GM18909 (cell line): Measurements from ENCODE around the gene ATXN7L1.
"Not testable (repeated sequence)": the region's sequence is repeated elsewhere in the genome, so short reads cannot be mapped to it uniquely, and the experiment has no call there.

Source experiments
- ATAC-seq: cut with Tn5 transposase; IDR thresholded peaks from one replicate; pipeline ENCODE4 v1.9.1; 2021; ENCODE audit warnings: mild to moderate bottlenecking; ENCODE audit not compliant: unreplicated experiment, poor library complexity

The ATXN7L1 gene

GRCh38 chr7:105807448-105807762, 69.0 kb downstream of the ATXN7L1 start:
- no peak for ATAC-seq

DNA sequence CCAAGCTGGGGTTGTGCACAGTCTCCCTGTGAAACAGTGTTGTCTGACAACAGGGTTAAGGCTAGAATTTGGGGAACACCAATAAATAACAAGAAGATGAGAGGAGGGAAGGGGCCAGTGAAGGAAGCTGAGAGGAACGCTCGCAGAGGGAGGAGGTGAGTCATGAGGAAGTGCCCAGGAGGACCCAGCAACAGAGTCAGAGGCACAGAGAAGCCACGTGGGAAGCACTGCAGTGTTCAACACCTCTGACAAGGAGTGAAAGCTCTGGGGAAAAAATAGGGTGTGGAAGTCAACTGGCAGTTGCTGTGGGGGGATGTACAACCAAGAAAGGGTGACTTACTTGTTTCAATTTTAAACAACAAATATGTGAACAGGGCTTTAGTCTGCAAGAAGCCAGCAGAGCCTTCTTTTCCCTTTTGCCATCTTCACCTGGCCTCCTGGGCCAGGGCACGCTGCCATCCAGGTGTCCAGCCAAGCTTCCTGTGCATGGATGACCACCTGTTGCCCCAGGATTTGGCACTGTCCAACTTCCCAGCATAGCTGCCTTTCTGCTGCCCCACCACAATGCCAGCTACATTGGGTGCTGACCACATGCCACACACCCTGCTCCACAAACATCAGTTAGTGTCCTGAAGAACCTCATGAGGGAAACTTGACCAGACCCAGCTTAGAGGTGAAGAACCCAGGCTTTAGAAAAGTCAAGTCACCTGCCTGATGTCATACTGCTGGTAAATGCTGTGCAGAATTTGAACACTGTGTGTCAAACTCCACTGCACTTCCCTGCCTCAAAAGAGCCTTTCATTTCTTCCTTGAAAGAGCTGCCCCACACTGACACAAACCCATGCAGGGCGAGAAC, 69.6 kb downstream of the ATXN7L1 start:
- ATAC-seq = peak; percentile 38

DNA sequence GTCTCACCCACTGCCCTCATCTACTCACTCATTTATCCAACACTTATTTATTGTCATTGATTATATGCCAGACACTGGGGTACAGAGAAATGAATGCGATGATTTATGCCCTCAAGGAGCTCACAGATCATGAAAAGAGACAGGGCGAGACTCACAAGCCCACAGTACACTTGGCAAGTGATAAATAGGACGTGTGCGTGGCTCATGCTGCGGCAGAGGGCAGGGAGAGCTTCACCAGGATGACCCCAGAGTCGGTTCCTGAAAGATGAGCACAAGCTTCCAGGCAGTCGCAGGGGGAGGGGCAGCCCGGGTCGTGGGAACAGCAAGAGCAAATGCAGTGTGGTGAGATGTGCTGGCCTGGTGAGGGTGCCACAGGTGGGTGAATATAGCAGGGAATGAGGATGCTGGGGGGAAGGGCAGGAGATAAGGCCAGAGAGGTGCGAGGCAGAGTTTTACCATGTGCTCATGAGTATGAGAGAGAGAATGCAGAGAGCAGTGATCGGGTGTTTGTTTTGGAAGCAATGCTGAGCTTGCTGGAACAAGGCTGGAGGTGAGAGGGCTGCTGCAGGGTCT, 70.9 kb downstream of the ATXN7L1 start:
- ATAC-seq = no peak

- no peak for ATAC-seq
Observed at GRCh38 chr7:105803429-105803736, 73.0 kb downstream of the ATXN7L1 start.

DNA sequence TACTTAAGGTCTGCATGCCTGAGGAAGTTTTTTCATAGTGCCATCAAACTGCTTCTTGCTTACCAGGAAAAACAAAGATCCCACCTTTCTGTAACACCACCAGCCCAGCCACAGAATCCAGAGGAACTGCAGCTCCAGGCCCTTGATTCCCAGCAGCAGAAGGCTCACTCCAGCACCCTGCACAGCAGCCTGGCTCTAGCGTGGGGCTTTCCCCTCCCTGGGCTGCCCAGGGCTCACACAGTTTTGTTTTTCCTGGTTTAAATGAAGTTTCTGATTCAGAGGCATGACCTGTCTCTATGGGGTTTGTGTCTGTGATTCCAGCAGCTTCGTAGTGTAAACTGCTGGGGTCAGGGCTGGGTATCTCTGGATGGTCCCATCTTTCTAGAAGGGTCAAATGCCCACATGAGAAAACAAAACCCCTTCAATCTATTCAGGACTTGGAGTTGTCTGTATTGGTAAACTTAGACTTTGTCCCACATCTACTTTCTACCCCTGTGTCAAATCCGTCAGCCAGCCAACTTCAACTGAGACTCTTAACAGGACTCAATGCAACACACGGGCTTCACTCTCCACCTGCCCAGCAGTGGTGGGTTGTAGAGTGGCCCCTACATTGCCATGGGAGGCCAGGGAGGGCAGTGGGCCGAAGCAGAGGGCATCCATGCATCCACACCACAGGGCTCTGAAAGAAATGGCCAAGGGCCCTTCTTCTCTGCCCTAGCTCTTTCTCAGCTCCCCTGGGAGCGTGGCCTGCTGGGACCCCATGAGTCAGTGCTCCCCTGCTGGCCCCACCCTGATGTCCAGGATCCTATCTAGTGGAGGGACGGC, 73.6 kb downstream of the ATXN7L1 start:
- no peak for ATAC-seq

- no peak for ATAC-seq
Observed at GRCh38 chr7:105800849-105801534, 75.4 kb downstream of the ATXN7L1 start.

GRCh38 chr7:105800442-105800841, 76.0 kb downstream of the ATXN7L1 start:
- no peak for ATAC-seq

DNA sequence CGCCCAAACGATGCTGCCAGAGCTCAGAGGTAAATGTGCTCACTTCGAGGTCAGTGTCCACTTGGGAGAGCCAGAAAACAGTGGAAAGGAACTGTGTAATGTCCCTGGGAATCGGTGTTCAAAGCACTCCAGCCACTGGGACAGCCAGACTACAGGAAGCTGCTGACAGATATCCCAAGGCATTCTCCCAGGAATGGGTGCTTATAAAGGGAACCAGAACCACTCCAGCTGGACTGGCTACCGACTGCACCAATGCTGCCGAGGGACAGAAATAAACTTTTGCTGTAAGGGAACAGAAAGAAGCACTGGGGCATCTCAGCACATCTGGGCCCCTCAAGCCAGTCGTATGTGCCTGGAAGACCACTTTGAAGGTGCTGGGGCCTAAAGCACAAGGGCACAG, 76.7 kb downstream of the ATXN7L1 start:
- ATAC-seq = no peak

DNA sequence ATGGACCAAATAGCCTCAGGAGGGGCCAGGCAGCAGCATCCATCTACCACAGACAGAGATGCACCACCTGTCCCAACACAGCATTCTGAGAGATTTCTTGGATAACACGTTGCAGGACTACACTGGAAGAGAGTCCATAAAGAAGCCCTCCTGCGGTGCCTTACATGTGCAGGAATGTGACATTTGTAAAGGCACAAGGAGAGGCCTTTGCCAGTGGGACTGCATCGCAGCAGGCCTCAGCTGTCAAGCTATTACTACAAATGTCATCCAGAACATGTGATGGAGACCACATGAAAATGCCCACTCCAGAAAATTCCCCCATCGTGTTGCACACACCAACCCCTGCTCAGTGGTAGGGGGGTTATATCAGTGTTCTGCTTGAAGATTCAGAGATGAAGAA, 77.4 kb downstream of the ATXN7L1 start:
- ATAC-seq = no peak

DNA sequence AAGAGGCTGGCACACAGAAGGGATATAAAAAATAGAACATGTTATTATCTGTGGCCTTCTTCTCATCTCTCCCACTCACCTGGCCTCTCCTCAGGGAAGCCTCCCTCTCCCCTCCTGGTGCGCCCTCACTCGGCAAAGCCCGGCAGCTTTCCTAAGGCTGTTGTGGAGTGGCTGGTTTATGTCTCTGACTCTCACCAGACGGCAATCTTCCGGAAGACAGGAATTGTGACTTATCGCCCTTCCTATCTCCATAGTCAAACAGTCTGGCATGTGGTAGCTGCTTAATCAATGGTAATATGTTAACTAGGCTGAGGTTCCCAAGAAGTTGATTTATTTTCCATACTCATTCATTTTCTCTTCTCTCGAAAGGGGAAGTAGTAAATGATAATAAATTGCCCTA, 78.7 kb downstream of the ATXN7L1 start:
- no peak for ATAC-seq

DNA sequence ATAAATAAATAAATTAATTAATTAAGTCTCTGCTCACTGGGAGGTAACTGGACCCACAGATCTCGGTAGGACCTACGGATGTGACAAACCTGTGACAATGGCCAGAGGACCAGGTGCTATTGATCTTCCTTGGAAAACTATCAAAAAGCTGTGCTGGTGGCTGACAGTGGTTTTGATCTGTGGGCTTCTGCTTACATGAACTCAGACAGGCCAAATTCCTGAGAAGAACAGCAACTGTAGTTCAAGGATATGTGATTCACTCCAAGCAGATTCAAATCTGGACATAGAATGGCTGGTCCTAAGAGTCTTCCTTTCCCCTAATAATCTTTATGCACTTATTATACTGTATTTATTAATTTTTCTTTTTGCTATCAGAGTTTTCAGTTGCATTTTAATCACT, 80.0 kb downstream of the ATXN7L1 start:
- ATAC-seq = no peak

DNA sequence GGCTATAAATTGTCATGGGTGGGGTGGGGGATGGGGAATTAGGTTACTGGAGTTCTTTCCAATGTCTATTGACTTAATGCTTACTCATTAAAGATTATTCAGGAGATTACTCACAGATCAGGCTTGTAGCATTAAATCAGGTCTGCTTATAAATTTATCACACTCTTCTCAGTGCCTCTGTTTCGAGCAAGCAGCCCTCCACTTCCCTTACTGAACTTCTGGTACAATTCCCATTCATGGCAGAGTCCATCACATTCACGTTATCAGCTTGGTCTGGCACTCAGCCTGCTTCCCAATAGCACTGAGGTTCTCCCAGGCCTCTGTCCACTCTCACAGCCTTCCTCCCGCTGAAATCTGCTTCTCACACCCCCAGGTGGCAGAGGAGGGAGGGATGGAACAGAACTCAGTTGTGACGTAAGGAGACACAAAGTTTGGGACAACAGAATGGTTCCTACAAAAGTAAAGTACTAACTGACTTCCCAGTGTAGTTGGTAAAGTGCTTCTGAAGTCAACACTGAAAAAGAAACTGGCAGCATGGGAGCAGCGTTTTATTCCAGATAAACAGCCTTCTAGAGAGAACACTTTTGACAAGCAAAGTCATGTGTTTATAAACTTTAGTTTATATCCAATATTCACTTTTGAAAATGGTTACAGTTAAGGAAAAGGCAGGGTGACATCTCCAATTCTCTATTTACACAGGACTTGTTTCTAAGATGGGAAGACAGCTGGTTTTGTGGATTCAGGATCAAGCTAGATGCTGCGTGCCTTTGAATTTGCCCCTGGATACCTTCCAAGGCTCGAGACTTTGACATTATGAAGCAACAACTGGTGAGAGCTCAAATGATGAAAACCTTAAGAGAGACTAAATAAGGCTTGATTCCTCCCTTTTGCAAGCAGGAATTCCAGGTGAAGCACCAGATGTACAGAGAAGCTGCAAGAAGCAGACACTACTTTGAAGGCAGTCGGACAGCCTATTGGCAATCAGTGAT, 81.4 kb downstream of the ATXN7L1 start:
- ATAC-seq = no peak

GRCh38 chr7:105792488-105793370, 83.7 kb downstream of the ATXN7L1 start:
- ATAC-seq = no peak

DNA sequence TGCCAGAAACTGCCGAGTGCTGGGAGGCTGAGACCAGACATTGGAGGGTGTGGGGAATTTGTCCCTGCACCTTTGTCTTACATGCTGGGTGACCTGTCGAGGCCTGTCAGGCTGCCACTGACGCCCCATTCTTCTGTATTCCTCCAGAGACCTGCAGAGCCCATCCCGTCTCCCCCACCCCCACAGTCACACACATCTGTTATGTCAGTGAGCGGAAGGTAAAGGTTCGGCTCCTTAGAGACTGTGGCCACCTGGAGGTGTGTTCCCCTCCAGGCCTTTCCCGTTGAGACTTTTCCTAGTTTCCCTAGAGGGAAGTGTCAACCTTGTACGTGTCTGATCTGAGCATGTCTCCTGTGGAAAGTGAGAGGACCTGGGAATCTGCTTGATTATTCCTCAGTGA, 84.5 kb downstream of the ATXN7L1 start:
- no peak for ATAC-seq

- ATAC-seq = no peak
Observed at GRCh38 chr7:105790996-105791395, 85.4 kb downstream of the ATXN7L1 start.

DNA sequence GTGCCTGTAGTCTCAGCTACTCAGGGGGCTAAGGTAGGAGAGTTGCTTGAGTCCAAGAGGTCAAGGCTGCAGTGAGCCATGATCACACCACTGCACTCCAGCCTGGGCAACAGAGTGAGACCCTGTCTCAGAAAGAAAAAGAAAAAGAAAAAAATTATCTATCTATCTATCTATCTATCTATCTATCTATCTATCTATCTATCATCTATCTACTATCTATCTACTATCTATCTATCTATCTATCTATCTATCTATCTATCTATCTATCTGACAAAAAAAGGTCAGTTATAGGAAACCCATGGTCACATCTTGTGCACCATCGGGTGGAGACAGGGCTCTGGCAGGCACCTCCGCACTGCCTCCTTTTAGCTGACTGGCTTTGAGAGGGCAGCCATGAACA, 85.9 kb downstream of the ATXN7L1 start:
- ATAC-seq = not testable (repeated sequence)

DNA sequence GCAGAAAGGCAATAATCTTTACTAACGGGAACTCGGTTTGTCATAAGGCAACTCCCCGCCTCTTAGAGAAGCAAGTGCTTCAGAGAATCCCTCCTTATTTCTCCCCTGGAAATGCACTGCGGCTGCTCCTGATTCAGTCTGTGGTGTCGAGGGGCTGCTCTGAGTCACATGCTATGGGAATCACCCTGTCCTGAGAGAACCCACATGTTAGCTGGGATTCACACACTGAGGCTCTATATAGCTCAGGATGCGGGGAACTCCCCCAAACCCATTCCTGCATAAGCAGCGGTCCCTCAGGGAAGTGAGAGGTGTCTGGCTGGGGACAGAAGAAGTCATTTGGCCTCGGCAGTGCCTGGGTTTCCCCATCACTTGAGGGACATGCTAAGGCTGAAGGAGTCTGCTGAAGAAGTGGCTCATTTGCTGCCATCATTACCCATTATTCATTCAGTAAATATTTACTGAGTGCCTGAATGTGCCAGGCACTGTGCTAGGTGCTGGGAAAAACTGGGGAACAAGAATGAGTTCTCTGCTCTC, 87.5 kb downstream of the ATXN7L1 start:
- ATAC-seq = no peak

- no peak for ATAC-seq
Observed at GRCh38 chr7:105788356-105788755, 88.0 kb downstream of the ATXN7L1 start.

DNA sequence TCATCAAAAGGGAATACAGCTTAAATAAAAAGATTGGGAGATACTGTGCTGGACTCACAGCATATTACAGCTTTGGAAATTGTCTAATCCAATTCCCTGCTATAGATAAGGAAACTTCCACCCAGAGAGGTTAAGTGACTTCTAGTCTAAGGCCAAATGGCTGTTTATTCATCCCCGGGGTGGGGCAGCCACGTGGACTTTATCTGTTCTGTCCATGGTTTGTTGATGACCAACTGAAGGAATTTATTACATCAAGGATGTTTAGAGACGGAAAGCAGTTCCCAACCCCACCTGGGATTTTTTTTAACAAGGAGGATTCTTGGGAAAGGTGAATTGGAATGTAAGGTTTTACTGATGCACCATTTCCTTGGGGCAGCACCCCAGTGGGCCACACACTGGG, 88.6 kb downstream of the ATXN7L1 start:
- ATAC-seq = no peak
